Natural killer cell (primary cell): ENCODE measurements around the gene ZNF367. TPM values are rescaled to one million over a fixed set of nuclear protein-coding genes. Genes with fewer than 3 reads are reported as not detected.

Experiments used
- ATAC-seq, 3 donors: fragments of 150-1000 bp in 2 of 3; fragments of 200-7000 bp in 1 of 3; cut with Tn5 transposase; 1 replicate in 1 of 3; 2 replicates in 2 of 3; pipeline ENCODE4 v1.10.0; 2021; ENCODE audit warnings: mild to moderate bottlenecking in 2 of 3, moderate library complexity in 2 of 3
- DNase-seq, 2 donors: peaks; one replicate each; pipeline versions ENCODE4 v3.0.0 to v3.0.0-alpha.2; 2013 to 2021; ENCODE audit warnings: mixed read lengths in 1 of 2
- H3K27ac ChIP-seq: one replicate; pipeline ENCODE4 v1.5.1; 2013; ENCODE audit warnings: mild to moderate bottlenecking, low read length
- H3K27me3 ChIP-seq: one replicate; pipeline ENCODE4 v1.6.1; 2013; ENCODE audit warnings: low read length; ENCODE audit not compliant: control insufficient read depth, insufficient read depth
- H3K36me3 ChIP-seq: one replicate; pipeline ENCODE4 v1.6.1; 2013; ENCODE audit warnings: low read length; ENCODE audit not compliant: control insufficient read depth, insufficient read depth
- H3K4me1 ChIP-seq: one replicate; pipeline ENCODE4 v1.6.1; 2013; ENCODE audit warnings: low read length; ENCODE audit not compliant: control insufficient read depth, insufficient read depth
- H3K4me3 ChIP-seq: one replicate; pipeline ENCODE4 v1.5.1; 2013; ENCODE audit warnings: low read length
- H3K9me3 ChIP-seq: one replicate; pipeline ENCODE4 v1.6.1; 2013; ENCODE audit warnings: low read length; ENCODE audit not compliant: control insufficient read depth, insufficient read depth
- H3K27ac Mint-ChIP-seq, 2 donors: one replicate each; pipeline ENCODE4 v1.8.0; 2022; ENCODE audit warnings: mild to moderate bottlenecking in 2 of 2, mixed read lengths in 2 of 2, moderate library complexity in 1 of 2
- H3K27me3 Mint-ChIP-seq, 2 donors: one replicate each; pipeline ENCODE4 v1.8.0; 2022; ENCODE audit warnings: low read depth in 2 of 2, mixed read lengths in 2 of 2
- H3K36me3 Mint-ChIP-seq: one replicate; pipeline ENCODE4 v1.8.0; 2022; ENCODE audit warnings: mixed read lengths
- H3K4me1 Mint-ChIP-seq, 2 donors: one replicate each; pipeline ENCODE4 v1.8.0; 2022; ENCODE audit warnings: mixed read lengths in 2 of 2
- H3K4me3 Mint-ChIP-seq: one replicate; pipeline ENCODE4 v1.8.0; 2022; ENCODE audit warnings: mild to moderate bottlenecking, moderate library complexity, mixed read lengths
- H3K9me3 Mint-ChIP-seq, 2 donors: one replicate each; pipeline ENCODE4 v1.8.0; 2022; ENCODE audit warnings: mixed read lengths in 2 of 2
- WGBS: methylation state at CpG from one replicate; pipeline ENCODE4 v1.1.7; 2013; ENCODE audit warnings: missing lambda C conversion rate; ENCODE audit not compliant: insufficient coverage; 5-methylcytosine and 5-hydroxymethylcytosine counted together
- intact Hi-C: fragments of 100-400 bp; cut with micrococcal nuclease; formaldehyde crosslinking; loops from one replicate; pipeline ENCODE4 v1.14.2; 2022
- total RNA-seq, 4 donors: library from RNA; stranded (reverse); fragments of 120-200 nt in 1 of 4; gene quantifications; one replicate each; pipeline versions ENCODE4 v1.2.3 to v1.2.4, GENCODE V29; 2013 to 2022
- TF ChIP-seq, protein P1 (sequence below): fragments of 200-600 bp; IDR thresholded peaks from one replicate; pipeline ENCODE4 v1.8.0; 2022; ENCODE audit warnings: antibody characterized with exemption

ZNF367 gene
- total RNA-seq, 3 donors from 2014 or later (not counting 1 experiment from before 2014, with no cell fraction given) = 4.4 to 6.2 (median 4.5) TPM

DNA sequence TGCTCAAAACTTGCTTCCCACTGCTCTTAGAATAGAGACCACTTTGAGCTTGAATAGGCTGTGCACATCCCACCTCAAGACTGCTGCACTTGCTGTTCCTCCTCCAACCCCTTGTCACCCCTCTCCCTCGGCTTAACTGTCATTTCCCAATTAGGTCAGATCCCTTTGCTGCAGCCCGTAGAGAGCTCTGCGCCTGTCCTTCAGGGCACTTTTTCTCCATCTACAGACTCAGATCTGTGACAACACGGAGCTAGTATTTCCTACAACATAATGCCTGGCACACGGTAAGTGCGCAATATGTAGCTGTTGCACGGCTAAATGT lies 31.3 kb upstream of the ZNF367 start:
- H3K4me3 ChIP-seq = peak overlapping the region; percentile 37
- intact Hi-C loops = loop anchor here (1.0 kb wide), 1 partner anchor 31 kb away; the partner anchor contains the start of gene ZNF367
- no peaks in the 10 kb centered on the region for H3K36me3 Mint-ChIP-seq
- peaks cover 14 to 28% of the 10 kb centered on the region in 2 donors for H3K27me3 Mint-ChIP-seq
- ATAC-seq = peak in 2 of 3 donors; percentile 5 to 10
- no peak for DNase-seq
- no peaks in the 10 kb centered on the region for H3K9me3 ChIP-seq
- no peaks in the 10 kb centered on the region for H3K36me3 ChIP-seq
- H3K4me1 Mint-ChIP-seq = peaks cover 6 to 25% of the 10 kb centered on the region in 2 donors
- peak overlapping the region; percentile 81 for H3K4me3 Mint-ChIP-seq
- TF ChIP-seq, protein P1, sequence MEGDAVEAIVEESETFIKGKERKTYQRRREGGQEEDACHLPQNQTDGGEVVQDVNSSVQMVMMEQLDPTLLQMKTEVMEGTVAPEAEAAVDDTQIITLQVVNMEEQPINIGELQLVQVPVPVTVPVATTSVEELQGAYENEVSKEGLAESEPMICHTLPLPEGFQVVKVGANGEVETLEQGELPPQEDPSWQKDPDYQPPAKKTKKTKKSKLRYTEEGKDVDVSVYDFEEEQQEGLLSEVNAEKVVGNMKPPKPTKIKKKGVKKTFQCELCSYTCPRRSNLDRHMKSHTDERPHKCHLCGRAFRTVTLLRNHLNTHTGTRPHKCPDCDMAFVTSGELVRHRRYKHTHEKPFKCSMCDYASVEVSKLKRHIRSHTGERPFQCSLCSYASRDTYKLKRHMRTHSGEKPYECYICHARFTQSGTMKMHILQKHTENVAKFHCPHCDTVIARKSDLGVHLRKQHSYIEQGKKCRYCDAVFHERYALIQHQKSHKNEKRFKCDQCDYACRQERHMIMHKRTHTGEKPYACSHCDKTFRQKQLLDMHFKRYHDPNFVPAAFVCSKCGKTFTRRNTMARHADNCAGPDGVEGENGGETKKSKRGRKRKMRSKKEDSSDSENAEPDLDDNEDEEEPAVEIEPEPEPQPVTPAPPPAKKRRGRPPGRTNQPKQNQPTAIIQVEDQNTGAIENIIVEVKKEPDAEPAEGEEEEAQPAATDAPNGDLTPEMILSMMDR = no peak
- H3K27ac ChIP-seq = peak overlapping the region; percentile 17
- no peaks in the 10 kb centered on the region for H3K27me3 ChIP-seq
- H3K9me3 Mint-ChIP-seq = no peaks in the 10 kb centered on the region
- peaks cover 15% of the 10 kb centered on the region for H3K4me1 ChIP-seq
- peak overlapping the region; percentile 32 to 71 for H3K27ac Mint-ChIP-seq
- WGBS = under 1% methylated on average over 7 of the region's 7 CpGs

- peak overlapping the region; percentile 81 for H3K4me3 Mint-ChIP-seq
Measured at GRCh38 chr9:96448546-96449170, 30.5 kb upstream of the ZNF367 start.

GRCh38 chr9:96447406-96447805 lies 29.2 kb upstream of the ZNF367 start:
- H3K9me3 ChIP-seq = no peaks in the 10 kb centered on the region
- ATAC-seq = no peak
- H3K4me1 ChIP-seq = peaks cover 15% of the 10 kb centered on the region
- Mint-ChIP-seq H3K27ac (no peak overlapping the region), H3K4me3 (no peak overlapping the region), H3K4me1 (peaks cover 6 to 20% of the 10 kb centered on the region in 2 donors), H3K9me3 (no peaks in the 10 kb centered on the region), H3K36me3 (no peaks in the 10 kb centered on the region), H3K27me3 (peaks cover 8 to 28% of the 10 kb centered on the region in 2 donors)
- no peak for DNase-seq
- no peaks in the 10 kb centered on the region for H3K27me3 ChIP-seq
- H3K27ac ChIP-seq = no peak overlapping the region
- H3K36me3 ChIP-seq = no peaks in the 10 kb centered on the region
- intact Hi-C loops = loop anchor here (2.0 kb wide), 1 partner anchor 17 kb away; no protein-coding TSS in a partner anchor
- TF ChIP-seq, protein P1 = no peak
- 72% methylated on average over 3 of the region's 3 CpGs for WGBS
- no peak overlapping the region for H3K4me3 ChIP-seq

More at GRCh38 chr9:96448546-96449170, 30.5 kb upstream of the ZNF367 start:
- Histone ChIP-seq H3K27me3 (no peaks in the 10 kb centered on the region), H3K27ac (no peak overlapping the region), H3K36me3 (no peaks in the 10 kb centered on the region), H3K4me1 (peaks cover 15% of the 10 kb centered on the region), H3K9me3 (no peaks in the 10 kb centered on the region), H3K4me3 (no peak overlapping the region)
- Mint-ChIP-seq H3K36me3 (no peaks in the 10 kb centered on the region), H3K4me1 (peaks cover 6 to 23% of the 10 kb centered on the region in 2 donors), H3K9me3 (no peaks in the 10 kb centered on the region), H3K27ac (no peak overlapping the region), H3K27me3 (peaks cover 12 to 28% of the 10 kb centered on the region in 2 donors)
- DNase-seq = no peak
- TF ChIP-seq, protein P1 = no peak
- 90% methylated on average over 10 of the region's 11 CpGs for WGBS
- intact Hi-C loops = loop anchor here (1.0 kb wide), 1 partner anchor 30 kb away; the partner anchor contains the start of gene ZNF367
- ATAC-seq = no peak
